GM12873 (cell line): ENCODE results near the gene OLFML2B.

ENCODE experiments used
- TF ChIP-seq, protein P1 (sequence below): IDR thresholded peaks from 2 replicates; pipeline ENCODE4 v1.5.1; 2012; ENCODE audit warnings: low read depth, mild to moderate bottlenecking, moderate library complexity, low read length, control low read depth; ENCODE audit not compliant: insufficient read depth; ENCODE audit errors: missing control alignments

OLFML2B gene

GRCh38 chr1:161985301-161985822, 38.3 kb downstream of the OLFML2B start:
- TF ChIP-seq, protein P1, sequence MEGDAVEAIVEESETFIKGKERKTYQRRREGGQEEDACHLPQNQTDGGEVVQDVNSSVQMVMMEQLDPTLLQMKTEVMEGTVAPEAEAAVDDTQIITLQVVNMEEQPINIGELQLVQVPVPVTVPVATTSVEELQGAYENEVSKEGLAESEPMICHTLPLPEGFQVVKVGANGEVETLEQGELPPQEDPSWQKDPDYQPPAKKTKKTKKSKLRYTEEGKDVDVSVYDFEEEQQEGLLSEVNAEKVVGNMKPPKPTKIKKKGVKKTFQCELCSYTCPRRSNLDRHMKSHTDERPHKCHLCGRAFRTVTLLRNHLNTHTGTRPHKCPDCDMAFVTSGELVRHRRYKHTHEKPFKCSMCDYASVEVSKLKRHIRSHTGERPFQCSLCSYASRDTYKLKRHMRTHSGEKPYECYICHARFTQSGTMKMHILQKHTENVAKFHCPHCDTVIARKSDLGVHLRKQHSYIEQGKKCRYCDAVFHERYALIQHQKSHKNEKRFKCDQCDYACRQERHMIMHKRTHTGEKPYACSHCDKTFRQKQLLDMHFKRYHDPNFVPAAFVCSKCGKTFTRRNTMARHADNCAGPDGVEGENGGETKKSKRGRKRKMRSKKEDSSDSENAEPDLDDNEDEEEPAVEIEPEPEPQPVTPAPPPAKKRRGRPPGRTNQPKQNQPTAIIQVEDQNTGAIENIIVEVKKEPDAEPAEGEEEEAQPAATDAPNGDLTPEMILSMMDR = no peak

DNA sequence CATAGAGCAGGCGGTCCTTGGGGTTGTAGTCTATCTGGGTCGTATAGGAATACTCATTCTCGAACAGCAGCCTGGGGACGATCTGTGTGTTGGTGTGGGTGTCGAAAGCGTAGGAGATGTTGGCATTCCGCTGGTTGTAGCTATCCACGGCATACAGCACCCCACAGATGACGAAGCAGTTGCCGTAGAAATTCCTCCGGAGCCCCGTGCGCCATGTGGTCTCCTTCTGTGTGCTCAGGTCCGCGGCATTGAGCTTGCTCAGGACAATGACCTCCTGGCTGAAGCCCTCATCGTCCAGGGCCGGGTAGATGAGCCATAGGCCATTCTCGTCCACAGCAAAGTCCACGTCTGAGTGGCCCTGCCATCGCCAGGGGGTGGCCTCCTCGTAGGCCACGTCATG, 39.9 kb downstream of the OLFML2B start:
- TF ChIP-seq, protein P1 = no peak

DNA sequence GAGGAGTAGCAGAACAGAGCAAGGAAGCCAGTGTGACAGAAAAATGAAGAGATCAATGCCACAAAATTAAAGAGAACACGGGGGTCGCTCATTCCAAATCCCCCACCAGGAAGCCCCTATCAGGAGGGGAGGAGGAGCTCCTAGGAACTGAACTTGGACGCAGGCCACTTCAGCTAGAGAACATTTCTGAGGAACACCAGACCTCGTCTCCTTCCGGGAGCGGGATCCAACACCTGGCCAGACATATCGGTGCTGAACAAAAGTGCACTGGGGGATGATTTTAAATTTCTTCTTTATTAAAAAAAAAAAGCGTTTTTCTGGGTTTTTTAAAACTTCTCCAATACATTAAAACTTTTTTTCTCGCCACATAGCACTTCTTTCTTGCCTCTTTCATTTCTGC, 40.8 kb downstream of the OLFML2B start:
- TF ChIP-seq, protein P1 = no peak

GRCh38 chr1:161982507-161982895, 41.2 kb downstream of the OLFML2B start:
- TF ChIP-seq, protein P1 = no peak

DNA sequence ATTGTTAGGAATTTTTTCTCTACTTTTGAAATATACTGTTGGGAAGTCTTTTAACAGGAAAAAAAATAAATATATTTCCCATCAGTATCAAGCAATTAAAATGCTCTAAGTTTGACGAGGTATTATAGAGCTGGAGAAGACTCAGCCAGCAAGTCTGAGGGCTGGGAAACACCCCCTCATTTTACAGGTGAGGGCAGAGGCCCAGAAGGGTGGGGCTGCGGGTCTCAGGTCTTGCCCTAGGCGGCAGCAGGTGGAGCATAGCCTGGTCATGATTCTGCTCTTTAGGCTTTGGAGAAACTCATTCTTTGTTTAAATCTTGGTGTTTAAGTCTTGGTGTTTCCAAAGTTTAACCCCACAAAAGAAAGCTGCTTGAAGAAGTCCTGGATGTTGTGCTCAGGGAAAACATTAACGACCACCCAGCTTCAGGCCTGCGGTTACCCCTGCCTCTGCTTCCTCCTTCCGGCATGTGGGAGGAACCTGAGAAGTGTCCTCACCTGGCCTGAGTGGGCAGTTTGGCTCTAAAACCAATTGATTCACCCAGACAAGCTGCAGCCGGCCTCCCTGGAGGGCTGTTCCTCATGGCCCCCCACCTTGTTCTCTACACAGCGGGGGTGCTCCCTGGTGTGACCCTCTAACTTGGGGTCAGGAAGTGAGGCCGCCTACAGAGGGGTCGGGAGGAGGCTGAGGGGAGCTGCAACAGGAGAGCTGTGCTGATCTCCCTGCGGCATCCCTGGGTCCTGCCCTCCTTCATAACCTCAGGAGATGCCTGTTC, 41.7 kb downstream of the OLFML2B start:
- TF ChIP-seq, protein P1 = no peak

DNA sequence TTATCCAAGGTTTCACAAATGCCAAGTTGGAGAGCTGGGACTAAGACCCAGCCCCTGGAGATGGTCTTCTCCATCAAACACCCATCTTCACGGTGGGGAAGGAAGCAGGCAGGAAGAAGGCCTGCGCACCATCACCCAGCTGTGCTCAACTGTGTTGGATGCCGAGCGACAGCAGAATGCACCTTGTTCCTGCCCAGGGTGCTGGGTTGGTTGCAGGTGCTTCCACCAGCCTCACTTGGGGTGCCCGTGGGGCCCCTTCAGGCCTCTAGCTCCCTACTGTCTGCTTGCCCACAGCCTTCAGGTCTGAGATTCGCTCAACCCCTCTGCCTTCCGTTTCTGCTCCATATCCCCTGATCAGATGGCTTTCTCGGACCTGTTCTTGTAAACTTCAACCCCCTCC, 42.5 kb downstream of the OLFML2B start:
- TF ChIP-seq, protein P1 = no peak

GRCh38 chr1:161978011-161978790, 45.5 kb downstream of the OLFML2B start:
- TF ChIP-seq, protein P1 = no peak
